Stimulated activated naive CD8-positive, alpha-beta T cell treated with anti-CD3 and anti-CD28 coated beads, Interleukin-15, Interleukin-2, amounts not matched to agents 100 ng/mL and 50 ng/mL, for 24 hours (primary cell): ENCODE data around the gene FOSL2.
A peak's percentile ranks its signal among the peaks of the same experiment; 100 is the strongest.

Experiments
- H3K27ac Mint-ChIP-seq: one replicate; pipeline ENCODE4 v1.8.0; 2021; ENCODE audit warnings: mild to moderate bottlenecking, mixed read lengths
- H3K27me3 Mint-ChIP-seq: one replicate; pipeline ENCODE4 v1.8.0; 2021; ENCODE audit warnings: mixed read lengths
- H3K36me3 Mint-ChIP-seq: one replicate; pipeline ENCODE4 v1.8.0; 2021; ENCODE audit warnings: low read depth, mixed read lengths
- H3K4me1 Mint-ChIP-seq: one replicate; pipeline ENCODE4 v1.8.0; 2021; ENCODE audit warnings: low read depth, mixed read lengths
- H3K4me3 Mint-ChIP-seq: one replicate; pipeline ENCODE4 v1.8.0; 2021; ENCODE audit warnings: mild to moderate bottlenecking, mixed read lengths
- H3K9me3 Mint-ChIP-seq: one replicate; pipeline ENCODE4 v1.8.0; 2021; ENCODE audit warnings: mixed read lengths

Gene FOSL2

GRCh38 chr2:28375742-28376631 lies 16.7 kb upstream of the FOSL2 start:
- Mint-ChIP-seq H3K9me3 (no peaks in the 10 kb centered on the region), H3K4me3 (no peak overlapping the region), H3K4me1 (peaks cover 20% of the 10 kb centered on the region), H3K27me3 (no peaks in the 10 kb centered on the region), H3K27ac (no peak overlapping the region), H3K36me3 (no peaks in the 10 kb centered on the region)

GRCh38 chr2:28377195-28377816 lies 15.4 kb upstream of the FOSL2 start:
- Mint-ChIP-seq H3K36me3 (no peaks in the 10 kb centered on the region), H3K27me3 (no peaks in the 10 kb centered on the region), H3K27ac (no peak overlapping the region), H3K4me3 (no peak overlapping the region), H3K9me3 (no peaks in the 10 kb centered on the region), H3K4me1 (peaks cover 20% of the 10 kb centered on the region)

GRCh38 chr2:28377984-28378678 lies 14.5 kb upstream of the FOSL2 start:
- H3K27me3 Mint-ChIP-seq = no peaks in the 10 kb centered on the region
- no peak overlapping the region for H3K4me3 Mint-ChIP-seq
- H3K4me1 Mint-ChIP-seq = peaks cover 20% of the 10 kb centered on the region
- H3K27ac Mint-ChIP-seq = no peak overlapping the region
- no peaks in the 10 kb centered on the region for H3K36me3 Mint-ChIP-seq
- no peaks in the 10 kb centered on the region for H3K9me3 Mint-ChIP-seq

GRCh38 chr2:28378679-28379584 lies 13.7 kb upstream of the FOSL2 start:
- no peaks in the 10 kb centered on the region for H3K36me3 Mint-ChIP-seq
- H3K4me3 Mint-ChIP-seq = peak overlapping the region; percentile 1
- no peaks in the 10 kb centered on the region for H3K27me3 Mint-ChIP-seq
- peaks cover 20% of the 10 kb centered on the region for H3K4me1 Mint-ChIP-seq
- H3K9me3 Mint-ChIP-seq = no peaks in the 10 kb centered on the region
- peak overlapping the region; percentile 54 for H3K27ac Mint-ChIP-seq

- no peaks in the 10 kb centered on the region for H3K9me3 Mint-ChIP-seq
- H3K36me3 Mint-ChIP-seq = no peaks in the 10 kb centered on the region
- peaks cover 20% of the 10 kb centered on the region for H3K4me1 Mint-ChIP-seq
- no peak overlapping the region for H3K4me3 Mint-ChIP-seq
- H3K27ac Mint-ChIP-seq = no peak overlapping the region
- H3K27me3 Mint-ChIP-seq = no peaks in the 10 kb centered on the region
These were observed 12.4 kb upstream of the FOSL2 start for GRCh38 chr2:28380219-28380618.

- no peaks in the 10 kb centered on the region for H3K9me3 Mint-ChIP-seq
- H3K4me3 Mint-ChIP-seq = no peak overlapping the region
- H3K27me3 Mint-ChIP-seq = no peaks in the 10 kb centered on the region
- no peaks in the 10 kb centered on the region for H3K36me3 Mint-ChIP-seq
- H3K4me1 Mint-ChIP-seq = peaks cover 20% of the 10 kb centered on the region
- H3K27ac Mint-ChIP-seq = no peak overlapping the region
These were observed 11.2 kb upstream of the FOSL2 start for GRCh38 chr2:28381225-28382180.

GRCh38 chr2:28382755-28383154 lies 9.9 kb upstream of the FOSL2 start:
- H3K27me3 Mint-ChIP-seq = no peaks in the 10 kb centered on the region
- no peaks in the 10 kb centered on the region for H3K9me3 Mint-ChIP-seq
- peaks cover 31% of the 10 kb centered on the region for H3K4me1 Mint-ChIP-seq
- H3K27ac Mint-ChIP-seq = no peak overlapping the region
- H3K4me3 Mint-ChIP-seq = no peak overlapping the region
- no peaks in the 10 kb centered on the region for H3K36me3 Mint-ChIP-seq

GRCh38 chr2:28387082-28387960 lies 5.3 kb upstream of the FOSL2 start:
- Mint-ChIP-seq H3K27ac (peak overlapping the region; percentile 57), H3K4me1 (peaks cover 42% of the 10 kb centered on the region), H3K4me3 (no peak overlapping the region), H3K36me3 (no peaks in the 10 kb centered on the region), H3K9me3 (no peaks in the 10 kb centered on the region), H3K27me3 (no peaks in the 10 kb centered on the region)

GRCh38 chr2:28389399-28390240 lies 3.0 kb upstream of the FOSL2 start:
- Mint-ChIP-seq H3K9me3 (no peaks in the 10 kb centered on the region), H3K4me1 (peaks cover 42% of the 10 kb centered on the region), H3K36me3 (peaks cover 4% of the 10 kb centered on the region), H3K4me3 (peak overlapping the region; percentile 84), H3K27ac (peak overlapping the region; percentile 93), H3K27me3 (no peaks in the 10 kb centered on the region)

GRCh38 chr2:28390241-28390745 lies 2.4 kb upstream of the FOSL2 start:
- Mint-ChIP-seq H3K4me1 (peaks cover 42% of the 10 kb centered on the region), H3K27me3 (no peaks in the 10 kb centered on the region), H3K27ac (peak overlapping the region; percentile 93), H3K9me3 (no peaks in the 10 kb centered on the region), H3K4me3 (peak overlapping the region; percentile 84), H3K36me3 (peaks cover 4% of the 10 kb centered on the region)

- H3K9me3 Mint-ChIP-seq = no peaks in the 10 kb centered on the region
- H3K27ac Mint-ChIP-seq = peak overlapping the region; percentile 92
- peaks cover 4% of the 10 kb centered on the region for H3K36me3 Mint-ChIP-seq
These were observed 1.7 kb upstream of the FOSL2 start for GRCh38 chr2:28390746-28391563.

More at GRCh38 chr2:28390746-28391563, 1.7 kb upstream of the FOSL2 start:
- Mint-ChIP-seq H3K4me3 (peak overlapping the region; percentile 84), H3K4me1 (peaks cover 42% of the 10 kb centered on the region), H3K27me3 (no peaks in the 10 kb centered on the region)
